ENCODE measurements around the gene UGT1A7.

The UGT1A7 gene

GRCh38 chr2:233801357-233802131 is 119.8 kb downstream of the UGT1A7 start:
- H3K9me2 ChIP-seq (ENCODE audit: low read depth, low read length), result no peaks in the 10 kb centered on the region
- H3F3A ChIP-seq (ENCODE audit: insufficient read depth, low read length), result no peaks in the 10 kb centered on the region
- H3K79me2 ChIP-seq (ENCODE audit: insufficient read depth, low read length), result no peaks in the 10 kb centered on the region
- H3K27ac ChIP-seq (ENCODE audit: low read depth, low read length, poor library complexity, severe bottlenecking), result no peak overlapping the region
- TF ChIP-seq, protein P1, sequence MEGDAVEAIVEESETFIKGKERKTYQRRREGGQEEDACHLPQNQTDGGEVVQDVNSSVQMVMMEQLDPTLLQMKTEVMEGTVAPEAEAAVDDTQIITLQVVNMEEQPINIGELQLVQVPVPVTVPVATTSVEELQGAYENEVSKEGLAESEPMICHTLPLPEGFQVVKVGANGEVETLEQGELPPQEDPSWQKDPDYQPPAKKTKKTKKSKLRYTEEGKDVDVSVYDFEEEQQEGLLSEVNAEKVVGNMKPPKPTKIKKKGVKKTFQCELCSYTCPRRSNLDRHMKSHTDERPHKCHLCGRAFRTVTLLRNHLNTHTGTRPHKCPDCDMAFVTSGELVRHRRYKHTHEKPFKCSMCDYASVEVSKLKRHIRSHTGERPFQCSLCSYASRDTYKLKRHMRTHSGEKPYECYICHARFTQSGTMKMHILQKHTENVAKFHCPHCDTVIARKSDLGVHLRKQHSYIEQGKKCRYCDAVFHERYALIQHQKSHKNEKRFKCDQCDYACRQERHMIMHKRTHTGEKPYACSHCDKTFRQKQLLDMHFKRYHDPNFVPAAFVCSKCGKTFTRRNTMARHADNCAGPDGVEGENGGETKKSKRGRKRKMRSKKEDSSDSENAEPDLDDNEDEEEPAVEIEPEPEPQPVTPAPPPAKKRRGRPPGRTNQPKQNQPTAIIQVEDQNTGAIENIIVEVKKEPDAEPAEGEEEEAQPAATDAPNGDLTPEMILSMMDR (IDR thresholded peaks at IDR 0.05; ENCODE audit: low read length), result no peak
- no peaks in the 10 kb centered on the region for H3K4me1 ChIP-seq (ENCODE audit: insufficient read depth, low read length, severe bottlenecking)
- no peak overlapping the region for H2AFZ ChIP-seq (ENCODE audit: low read length)
- no peaks in the 10 kb centered on the region for H3K9me3 ChIP-seq (ENCODE audit: low read length)
- no peak overlapping the region for H3K9ac ChIP-seq (ENCODE audit: low read length)
- H3K27me3 ChIP-seq (ENCODE audit: insufficient read depth, low read length), result no peaks in the 10 kb centered on the region
- H3K4me2 ChIP-seq (ENCODE audit: low read length), result no peak overlapping the region
- no peaks in the 10 kb centered on the region for H4K20me1 ChIP-seq (ENCODE audit: insufficient read depth, low read length)
- H3K4me3 ChIP-seq (ENCODE audit: low read depth, low read length, poor library complexity, severe bottlenecking), result no peak overlapping the region
- no peaks in the 10 kb centered on the region for H3K36me3 ChIP-seq (ENCODE audit: insufficient read depth, low read length)

DNA sequence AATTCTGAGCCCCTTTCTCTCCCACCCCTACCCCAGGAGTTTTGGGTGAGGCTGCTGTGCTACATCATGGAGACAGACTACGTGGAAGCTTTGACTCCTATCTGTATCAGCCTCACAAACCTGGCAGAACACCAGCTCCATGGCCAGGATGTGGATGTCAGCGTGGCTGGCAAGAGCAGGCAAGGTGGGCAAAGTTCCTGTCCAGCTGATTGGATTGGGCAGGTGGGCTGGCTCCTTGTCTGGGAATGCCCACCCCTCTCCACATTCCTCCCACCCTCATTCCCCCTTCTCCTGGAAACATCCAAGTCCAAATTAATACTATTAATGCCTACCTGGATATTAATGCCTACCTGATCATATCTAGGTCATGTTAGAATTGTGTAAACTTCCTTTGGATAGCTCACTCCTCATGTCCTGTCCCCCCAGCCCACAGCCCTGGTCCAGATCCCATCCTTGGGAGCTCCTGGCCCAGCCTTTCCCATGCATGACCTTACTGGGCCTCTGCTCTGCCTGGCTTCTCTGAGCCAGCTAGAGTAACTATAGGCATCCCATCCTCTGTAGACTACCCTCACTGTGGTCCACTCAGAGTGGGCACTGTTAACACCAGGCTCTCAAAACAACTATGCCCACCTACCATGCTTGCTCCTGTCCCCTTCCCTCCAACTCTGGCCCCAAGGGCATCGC is 120.6 kb downstream of the UGT1A7 start:
- Histone ChIP-seq H3K36me3 (ENCODE audit: insufficient read depth, low read length) (no peaks in the 10 kb centered on the region), H3F3A (ENCODE audit: insufficient read depth, low read length) (no peaks in the 10 kb centered on the region), H3K27me3 (ENCODE audit: insufficient read depth, low read length) (no peaks in the 10 kb centered on the region)

DNA sequence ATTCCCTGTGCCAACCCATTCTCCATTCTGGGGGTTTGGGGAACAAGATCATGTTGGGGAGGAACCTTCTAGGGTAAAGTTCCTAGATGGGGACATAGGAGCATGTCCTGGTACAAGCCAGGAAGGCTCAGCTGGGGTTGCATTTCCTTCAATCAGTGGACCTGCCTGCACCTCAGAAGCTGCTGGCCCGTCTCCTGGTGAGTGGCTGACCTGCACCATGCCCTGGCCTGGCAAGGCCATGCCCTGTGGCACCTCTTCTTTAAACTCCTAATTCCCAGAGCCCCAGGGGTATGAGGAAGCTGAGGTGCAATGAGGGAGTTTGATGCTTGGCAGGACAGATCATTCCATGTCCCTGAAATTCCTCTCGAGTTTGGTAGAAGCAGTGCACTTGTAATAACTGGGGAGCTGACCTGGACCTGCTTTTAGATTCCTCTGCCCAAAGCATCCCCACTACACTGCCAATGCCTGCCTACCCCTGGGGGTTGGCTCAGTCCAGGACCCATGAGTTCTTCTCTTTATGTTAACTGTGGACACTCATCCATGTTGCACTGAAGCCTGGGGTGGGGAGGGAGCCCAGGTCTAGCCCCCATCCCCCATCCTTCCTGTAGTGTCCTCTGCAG is 121.7 kb downstream of the UGT1A7 start:
- TF ChIP-seq, protein P1 (IDR thresholded peaks at IDR 0.05; ENCODE audit: low read length), result no peak
- TF ChIP-seq EZH2 (IDR thresholded peaks at IDR 0.05; ENCODE audit: borderline replicate concordance, low read length), result no peak
- no peaks in the 10 kb centered on the region for H3K9me2 ChIP-seq (ENCODE audit: low read depth, low read length)

More for the DNA sequence above, 120.6 kb downstream of the UGT1A7 start:
- Histone ChIP-seq H3K79me2 (ENCODE audit: insufficient read depth, low read length) (no peaks in the 10 kb centered on the region), H3K9me2 (ENCODE audit: low read depth, low read length) (no peaks in the 10 kb centered on the region), H3K9me3 (ENCODE audit: low read length) (no peaks in the 10 kb centered on the region), H3K9ac (ENCODE audit: low read length) (no peak overlapping the region), H3K4me3 (ENCODE audit: low read depth, low read length, poor library complexity, severe bottlenecking) (no peak overlapping the region), H3K4me2 (ENCODE audit: low read length) (no peak overlapping the region), H4K20me1 (ENCODE audit: insufficient read depth, low read length) (no peaks in the 10 kb centered on the region), H2AFZ (ENCODE audit: low read length) (no peak overlapping the region), H3K4me1 (ENCODE audit: insufficient read depth, low read length, severe bottlenecking) (no peaks in the 10 kb centered on the region), H3K27ac (ENCODE audit: low read depth, low read length, poor library complexity, severe bottlenecking) (no peak overlapping the region)
- no peak for TF ChIP-seq EZH2 (IDR thresholded peaks at IDR 0.05; ENCODE audit: borderline replicate concordance, low read length)
- TF ChIP-seq, protein P1 (IDR thresholded peaks at IDR 0.05; ENCODE audit: low read length), result no peak

More for the DNA sequence above, 121.7 kb downstream of the UGT1A7 start:
- H3K4me3 ChIP-seq (ENCODE audit: low read depth, low read length, poor library complexity, severe bottlenecking), result no peak overlapping the region
- no peaks in the 10 kb centered on the region for H3K27me3 ChIP-seq (ENCODE audit: insufficient read depth, low read length)
- H3K9ac ChIP-seq (ENCODE audit: low read length), result no peak overlapping the region
- H3K27ac ChIP-seq (ENCODE audit: low read depth, low read length, poor library complexity, severe bottlenecking), result no peak overlapping the region
- H3F3A ChIP-seq (ENCODE audit: insufficient read depth, low read length), result no peaks in the 10 kb centered on the region
- H3K9me3 ChIP-seq (ENCODE audit: low read length), result no peaks in the 10 kb centered on the region
- H3K36me3 ChIP-seq (ENCODE audit: insufficient read depth, low read length), result no peaks in the 10 kb centered on the region
- H2AFZ ChIP-seq (ENCODE audit: low read length), result no peak overlapping the region
- H3K79me2 ChIP-seq (ENCODE audit: insufficient read depth, low read length), result no peaks in the 10 kb centered on the region
- H4K20me1 ChIP-seq (ENCODE audit: insufficient read depth, low read length), result no peaks in the 10 kb centered on the region
- H3K4me1 ChIP-seq (ENCODE audit: insufficient read depth, low read length, severe bottlenecking), result no peaks in the 10 kb centered on the region
- H3K4me2 ChIP-seq (ENCODE audit: low read length), result no peak overlapping the region
